A549 (cell line): ENCODE results near the gene GNG14.
"Not testable (repeated sequence)": the region's sequence is repeated elsewhere in the genome, so short reads cannot be mapped to it uniquely, and the experiment has no call there.

Experiments used
- CTCF ChIP-seq: fragments of >200 bp; sonication (Bioruptor Twin); formaldehyde crosslinking; IDR thresholded peaks from 3 replicates; pipeline ENCODE4 v1.5.1; 2016
- HDAC2 ChIP-seq: fragments of 200-600 bp; sonication (generic); IDR thresholded peaks from 2 replicates; pipeline ENCODE4 v1.6.1; 2016
- JUN ChIP-seq, 2 experiments: fragments of >200 bp; sonication (Bioruptor Twin); formaldehyde crosslinking; IDR thresholded peaks; 2 replicates in 1 of 2; 3 replicates in 1 of 2; pipeline ENCODE4 v1.6.1; 2016 to 2017
- JUNB ChIP-seq: fragments of >200 bp; sonication (Bioruptor Twin); formaldehyde crosslinking; IDR thresholded peaks from 2 replicates; pipeline ENCODE4 v1.6.1; 2016
- MAFK ChIP-seq: fragments of 450-650 bp; IDR thresholded peaks from 2 replicates; pipeline ENCODE4 v1.6.1; 2014; ENCODE audit not compliant: partially characterized antibody
- MAX ChIP-seq: IDR thresholded peaks from 2 replicates; pipeline ENCODE4 v1.6.1; 2012
- POLR2A ChIP-seq: IDR thresholded peaks from 2 replicates; pipeline ENCODE4 v1.6.1; 2012; ENCODE audit warnings: mild to moderate bottlenecking, low read length
- RCOR1 ChIP-seq: fragments of 150-350 bp; IDR thresholded peaks from 2 replicates; pipeline ENCODE4 v1.6.1; 2014; ENCODE audit warnings: antibody characterized with exemption, low read length, low read depth

DNA sequence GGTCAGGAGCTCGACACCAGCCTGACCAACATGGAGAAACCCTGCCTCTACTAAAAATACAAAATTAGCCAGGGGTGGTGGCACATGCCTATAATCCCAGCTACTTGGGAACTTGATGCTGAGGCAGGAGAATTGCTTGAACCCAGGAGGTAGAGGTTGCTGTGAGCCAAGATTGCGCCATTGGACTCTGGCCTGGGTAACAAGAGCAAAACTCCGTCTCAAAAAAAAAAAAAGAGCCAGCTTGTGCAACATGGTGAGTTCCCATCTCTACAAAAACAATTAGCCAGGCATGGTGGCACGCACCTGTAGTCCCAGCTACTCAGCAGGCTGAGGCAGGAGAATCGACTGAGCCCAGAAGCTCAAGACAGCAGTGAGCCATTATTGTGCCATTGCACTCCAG, 9.8 kb upstream of the GNG14 start:
- not testable (repeated sequence) for TF ChIP-seq JUN (IDR thresholded peaks at IDR 0.05); CTCF; POLR2A; HDAC2; JUNB; MAX; MAFK; RCOR1
